Smooth muscle cell (in vitro differentiated cells): ENCODE results near the gene SMCO2. TPM values are rescaled to one million over a fixed set of nuclear protein-coding genes. Genes with fewer than 3 reads are reported as not detected.

Experiments used
- DNase-seq: peaks from one replicate; lab custom pipeline; 2025; ENCODE audit not compliant: unreplicated experiment; lab: John Stamatoyannopoulos, UW
- H2AFZ ChIP-seq: fragments of 200-600 bp; sonication (generic); 2 replicates; pipeline ENCODE4 v1.6.0; 2016; ENCODE audit warnings: antibody characterized with exemption, low read depth, mild to moderate bottlenecking
- H3F3A ChIP-seq: fragments of 200-600 bp; sonication (generic); 2 replicates; pipeline ENCODE4 v1.6.0; 2017; ENCODE audit warnings: antibody characterized with exemption, low read depth
- H3K27ac ChIP-seq: fragments of 200-600 bp; sonication (generic); 2 replicates; pipeline ENCODE4 v1.5.1; 2016; ENCODE audit warnings: low read depth, mild to moderate bottlenecking
- H3K27me3 ChIP-seq: fragments of 200-600 bp; sonication (generic); 2 replicates; pipeline ENCODE4 v1.6.1; 2016; ENCODE audit warnings: low read depth, mild to moderate bottlenecking
- H3K36me3 ChIP-seq: fragments of 200-600 bp; sonication (generic); 2 replicates; pipeline ENCODE4 v1.5.1; 2016; ENCODE audit warnings: low read depth
- H3K4me1 ChIP-seq: fragments of 200-600 bp; sonication (generic); 2 replicates; pipeline ENCODE4 v1.5.1; 2016; ENCODE audit warnings: low read depth
- H3K4me2 ChIP-seq: fragments of 200-600 bp; sonication (generic); 2 replicates; pipeline ENCODE4 v1.6.0; 2016; ENCODE audit warnings: mild to moderate bottlenecking
- H3K4me3 ChIP-seq: fragments of 200-600 bp; sonication (generic); 2 replicates; pipeline ENCODE4 v1.5.1; 2016; ENCODE audit warnings: mild to moderate bottlenecking
- H3K79me2 ChIP-seq: fragments of 200-600 bp; sonication (generic); 2 replicates; pipeline ENCODE4 v1.6.0; 2016; ENCODE audit warnings: low read depth, mild to moderate bottlenecking
- H3K9ac ChIP-seq: fragments of 200-600 bp; sonication (generic); 2 replicates; pipeline ENCODE4 v1.6.0; 2016; ENCODE audit warnings: low read depth
- H3K9me3 ChIP-seq: fragments of 200-600 bp; sonication (generic); replicated peaks from 2 replicates; pipeline ENCODE4 v1.5.1; 2016; ENCODE audit warnings: low read depth
- H4K20me1 ChIP-seq: fragments of 200-600 bp; sonication (generic); 2 replicates; pipeline ENCODE4 v1.6.0; 2016; ENCODE audit warnings: low read depth
- WGBS: methylation state at CpG from one replicate; pipeline ENCODE4 v1.1.7; 2016; ENCODE audit warnings: low lambda C conversion rate; 5-methylcytosine and 5-hydroxymethylcytosine counted together
- polyA plus RNA-seq: library from polyadenylated mRNA; unstranded; fragments of >200 nt; fragmentation: Nextera tagmentation; extraction: Ambion mirVana; gene quantifications from 2 replicates; pipeline ENCODE4 v1.2.1, GENCODE V29; 2016
- total RNA-seq: library from RNA; depleted of rRNA; stranded (reverse); fragments of >200 nt; gene quantifications from 2 replicates; pipeline ENCODE4 v1.2.3, GENCODE V29; 2014
- TF ChIP-seq, protein P1 (sequence below): fragments of 200-600 bp; sonication (generic); IDR thresholded peaks from 2 replicates; pipeline ENCODE4 v1.5.1; 2017; ENCODE audit warnings: borderline replicate concordance, mild to moderate bottlenecking, antibody characterized with exemption; ENCODE audit not compliant: insufficient read depth, poor library complexity, severe bottlenecking

Gene SMCO2
- total and polyA plus RNA-seq, 2 experiments from 2014 or later = not detected

DNA sequence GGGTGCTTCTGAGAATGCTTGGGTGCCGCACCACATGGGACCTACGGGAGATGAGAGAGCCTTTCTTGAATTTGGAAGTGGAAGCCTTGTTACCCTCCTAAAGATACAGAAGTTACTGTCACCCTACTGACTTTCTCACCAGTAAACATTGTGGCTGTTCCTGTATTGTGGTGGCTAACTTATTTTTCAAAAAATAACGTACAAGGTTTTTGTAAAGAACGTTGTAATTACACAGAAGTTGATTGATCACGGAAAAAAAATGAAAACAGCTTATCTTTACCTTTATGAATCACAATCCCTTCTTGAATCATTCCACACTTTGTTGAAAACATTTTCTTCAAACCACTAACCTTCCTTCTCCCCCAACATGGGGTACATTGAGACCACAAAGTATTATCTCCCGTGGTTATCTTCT lies 55.5 kb downstream of the SMCO2 start:
- no peaks in the 10 kb centered on the region for H3K79me2 ChIP-seq
- H3K9ac ChIP-seq = no peak overlapping the region
- H3K4me2 ChIP-seq = no peak overlapping the region
- no peaks in the 10 kb centered on the region for H4K20me1 ChIP-seq
- DNase-seq = no peak
- H2AFZ ChIP-seq = no peak overlapping the region
- H3F3A ChIP-seq = no peaks in the 10 kb centered on the region
- whole genome bisulfite sequencing = 91% methylated on average over 6 of the region's 6 CpGs
- no peak overlapping the region for H3K27ac ChIP-seq
- H3K9me3 ChIP-seq = no peaks in the 10 kb centered on the region
- no peaks in the 10 kb centered on the region for H3K27me3 ChIP-seq
- H3K36me3 ChIP-seq = no peaks in the 10 kb centered on the region
- TF ChIP-seq, protein P1, sequence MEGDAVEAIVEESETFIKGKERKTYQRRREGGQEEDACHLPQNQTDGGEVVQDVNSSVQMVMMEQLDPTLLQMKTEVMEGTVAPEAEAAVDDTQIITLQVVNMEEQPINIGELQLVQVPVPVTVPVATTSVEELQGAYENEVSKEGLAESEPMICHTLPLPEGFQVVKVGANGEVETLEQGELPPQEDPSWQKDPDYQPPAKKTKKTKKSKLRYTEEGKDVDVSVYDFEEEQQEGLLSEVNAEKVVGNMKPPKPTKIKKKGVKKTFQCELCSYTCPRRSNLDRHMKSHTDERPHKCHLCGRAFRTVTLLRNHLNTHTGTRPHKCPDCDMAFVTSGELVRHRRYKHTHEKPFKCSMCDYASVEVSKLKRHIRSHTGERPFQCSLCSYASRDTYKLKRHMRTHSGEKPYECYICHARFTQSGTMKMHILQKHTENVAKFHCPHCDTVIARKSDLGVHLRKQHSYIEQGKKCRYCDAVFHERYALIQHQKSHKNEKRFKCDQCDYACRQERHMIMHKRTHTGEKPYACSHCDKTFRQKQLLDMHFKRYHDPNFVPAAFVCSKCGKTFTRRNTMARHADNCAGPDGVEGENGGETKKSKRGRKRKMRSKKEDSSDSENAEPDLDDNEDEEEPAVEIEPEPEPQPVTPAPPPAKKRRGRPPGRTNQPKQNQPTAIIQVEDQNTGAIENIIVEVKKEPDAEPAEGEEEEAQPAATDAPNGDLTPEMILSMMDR = no peak
- no peak overlapping the region for H3K4me3 ChIP-seq
- H3K4me1 ChIP-seq = no peaks in the 10 kb centered on the region

DNA sequence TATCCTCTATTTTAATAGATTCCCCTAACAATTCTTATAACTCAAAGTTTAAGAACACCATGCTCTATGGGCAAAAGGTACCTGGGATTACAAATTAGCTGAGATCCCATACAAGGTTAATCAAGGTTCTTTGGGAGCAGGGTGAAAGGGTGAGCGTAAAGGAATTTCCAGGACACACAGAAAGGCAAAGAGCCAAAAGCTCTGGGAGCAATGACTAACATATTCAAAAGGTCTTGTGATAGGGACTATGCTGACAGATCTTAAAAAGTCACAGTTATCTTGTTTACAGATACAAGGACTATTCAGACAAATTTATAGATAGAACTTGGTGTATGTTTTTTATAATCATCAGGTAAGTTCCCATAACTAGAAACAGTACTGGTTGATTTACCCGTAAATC lies 58.0 kb downstream of the SMCO2 start:
- Histone ChIP-seq H3K27ac (no peak overlapping the region), H3K79me2 (no peaks in the 10 kb centered on the region), H3K9ac (no peak overlapping the region)

DNA sequence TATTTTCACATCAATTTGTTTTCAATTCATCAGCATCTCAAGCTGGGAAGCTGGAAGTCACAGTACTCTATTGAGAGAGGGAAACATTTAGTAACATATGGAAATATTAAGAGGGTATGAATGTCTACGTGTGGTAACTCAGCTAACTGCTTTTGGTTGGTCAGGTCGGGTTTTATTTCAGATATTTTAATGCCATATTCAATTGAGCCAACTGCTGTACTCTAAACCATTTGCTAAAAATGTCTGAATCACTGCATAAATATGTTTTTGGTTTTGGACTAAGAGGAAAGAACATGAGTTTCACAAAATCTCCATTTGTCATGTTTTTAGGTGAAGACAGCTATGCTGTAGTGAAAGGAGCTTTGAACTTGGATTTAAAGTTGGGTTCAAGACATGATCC lies 58.6 kb downstream of the SMCO2 start:
- H3K4me2 ChIP-seq = no peak overlapping the region
- H3K27me3 ChIP-seq = no peaks in the 10 kb centered on the region
- DNase-seq = no peak
- no peaks in the 10 kb centered on the region for H3F3A ChIP-seq
- no peaks in the 10 kb centered on the region for H3K79me2 ChIP-seq
- no peaks in the 10 kb centered on the region for H3K36me3 ChIP-seq
- H3K4me3 ChIP-seq = no peak overlapping the region
- TF ChIP-seq, protein P1 = no peak
- no peaks in the 10 kb centered on the region for H3K9me3 ChIP-seq
- no peak overlapping the region for H2AFZ ChIP-seq
- no peaks in the 10 kb centered on the region for H3K4me1 ChIP-seq
- H3K9ac ChIP-seq = no peak overlapping the region
- no peaks in the 10 kb centered on the region for H4K20me1 ChIP-seq
- H3K27ac ChIP-seq = no peak overlapping the region
- 91% methylated on average over 2 of the region's 2 CpGs for WGBS

More for the DNA sequence above, 58.0 kb downstream of the SMCO2 start:
- Histone ChIP-seq H4K20me1 (no peaks in the 10 kb centered on the region), H3K4me3 (no peak overlapping the region), H3F3A (no peaks in the 10 kb centered on the region), H3K36me3 (no peaks in the 10 kb centered on the region), H3K4me2 (no peak overlapping the region), H3K27me3 (no peaks in the 10 kb centered on the region), H3K4me1 (no peaks in the 10 kb centered on the region), H2AFZ (no peak overlapping the region), H3K9me3 (no peaks in the 10 kb centered on the region)
- DNase-seq = no peak
- TF ChIP-seq, protein P1 = no peak
- 85% methylated on average over 2 of the region's 2 CpGs for WGBS

DNA sequence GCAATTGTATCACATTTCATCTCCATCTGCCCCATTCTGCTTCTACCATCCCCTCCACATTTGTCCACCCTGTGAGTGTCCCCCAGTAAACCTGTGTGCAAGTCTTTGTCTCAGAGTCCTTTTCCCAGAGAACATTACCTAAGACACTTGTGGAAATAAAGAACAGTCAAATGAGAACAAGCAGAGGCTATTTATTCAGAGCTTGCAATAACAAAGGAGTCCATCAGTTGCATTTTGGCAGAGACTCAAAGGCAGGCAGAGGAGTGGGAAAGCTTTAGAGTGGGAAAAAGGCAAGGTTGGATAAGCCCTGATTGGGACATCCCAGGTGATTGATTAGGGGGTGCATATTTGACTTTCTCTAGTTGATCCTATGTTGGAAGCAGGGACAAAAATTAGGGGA lies 59.2 kb downstream of the SMCO2 start:
- Histone ChIP-seq H3K4me2 (no peak overlapping the region), H3K4me3 (no peak overlapping the region), H2AFZ (no peak overlapping the region), H3K79me2 (no peaks in the 10 kb centered on the region), H3K9ac (no peak overlapping the region), H3F3A (no peaks in the 10 kb centered on the region), H3K27ac (no peak overlapping the region), H3K4me1 (no peaks in the 10 kb centered on the region), H3K9me3 (no peaks in the 10 kb centered on the region), H4K20me1 (no peaks in the 10 kb centered on the region), H3K36me3 (no peaks in the 10 kb centered on the region), H3K27me3 (no peaks in the 10 kb centered on the region)
- TF ChIP-seq, protein P1 = no peak
- DNase-seq = no peak
